ENCODE results near the gene ZNF431. TPM values are rescaled to one million over a fixed set of nuclear protein-coding genes. Genes with fewer than 3 reads are reported as not detected.

ZNF431 gene
- total RNA-seq, 4 donors from 2014 or later: 22.7 to 29.6 (median 24.2) TPM

- H3K27ac ChIP-seq: no peak overlapping the region
- no peaks in the 10 kb centered on the region for H3K9me3 ChIP-seq
- TF ChIP-seq CTCF (IDR thresholded peaks at IDR 0.05): no peak
- no peak for TF ChIP-seq POLR2A (IDR thresholded peaks at IDR 0.05)
- H3K36me3 ChIP-seq: no peaks in the 10 kb centered on the region
- intact Hi-C loops (cut with DNase I): no loop called here
- no peak for DNase-seq
- H3K4me1 ChIP-seq: peaks cover 27 to 28% of the 10 kb centered on the region in 2 donors
- H3K4me3 ChIP-seq (replicated peaks in 1 of 3): no peak overlapping the region
- no peaks in the 10 kb centered on the region for H3K27me3 ChIP-seq
Observed at GRCh38 chr19:21126078-21126477, 15.8 kb upstream of the ZNF431 start.

- WGBS, 2 donors: 43 to 45% methylated on average over 2 of the region's 2 CpGs
- intact Hi-C loops (cut with DNase I): no loop called here
- peaks cover 31 to 36% of the 10 kb centered on the region in 2 donors for H3K4me1 ChIP-seq
- no peaks in the 10 kb centered on the region for H3K27me3 ChIP-seq
- TF ChIP-seq POLR2A (IDR thresholded peaks at IDR 0.05) (no peak), CTCF (IDR thresholded peaks at IDR 0.05) (no peak)
- no peak for DNase-seq
- H3K36me3 ChIP-seq: no peaks in the 10 kb centered on the region
- no peaks in the 10 kb centered on the region for H3K9me3 ChIP-seq
- no peak overlapping the region for H3K27ac ChIP-seq
- H3K4me3 ChIP-seq (replicated peaks in 1 of 3): no peak overlapping the region
Observed at GRCh38 chr19:21127001-21127400, 14.8 kb upstream of the ZNF431 start.

- Histone ChIP-seq H3K36me3 (no peaks in the 10 kb centered on the region), H3K9me3 (no peaks in the 10 kb centered on the region), H3K4me3 (replicated peaks in 1 of 3) (no peak overlapping the region), H3K4me1 (peaks cover 31 to 36% of the 10 kb centered on the region in 2 donors), H3K27ac (peak overlapping the region; percentile 88 to 96 (median 91)), H3K27me3 (no peaks in the 10 kb centered on the region)
- no peak for TF ChIP-seq CTCF (IDR thresholded peaks at IDR 0.05)
- no peak for TF ChIP-seq POLR2A (IDR thresholded peaks at IDR 0.05)
- 60 to 69% methylated on average over 4 of the region's 4 CpGs for WGBS, 2 donors
- intact Hi-C loops (cut with DNase I): no loop called here
- DNase-seq: no peak
Observed at GRCh38 chr19:21127898-21128297, 13.9 kb upstream of the ZNF431 start.

GRCh38 chr19:21128901-21129698 lies 12.7 kb upstream of the ZNF431 start:
- Histone ChIP-seq H3K4me3 (replicated peaks in 1 of 3) (no peak overlapping the region), H3K4me1 (peaks cover 38 to 43% of the 10 kb centered on the region in 2 donors), H3K9me3 (no peaks in the 10 kb centered on the region), H3K36me3 (no peaks in the 10 kb centered on the region), H3K27ac (peak overlapping the region; percentile 88 to 96 (median 91)), H3K27me3 (no peaks in the 10 kb centered on the region)
- 57 to 60% methylated on average over 6 of the region's 6 CpGs for WGBS, 2 donors
- no peak for TF ChIP-seq POLR2A (IDR thresholded peaks at IDR 0.05)
- intact Hi-C loops (cut with DNase I): no loop called here
- DNase-seq: peak; percentile 5 to 12

- intact Hi-C loops (cut with DNase I): no loop called here
- Histone ChIP-seq H3K36me3 (no peaks in the 10 kb centered on the region), H3K9me3 (no peaks in the 10 kb centered on the region), H3K27ac (peak overlapping the region; percentile 88 to 96 (median 91)), H3K27me3 (no peaks in the 10 kb centered on the region), H3K4me1 (peaks cover 38 to 43% of the 10 kb centered on the region in 2 donors), H3K4me3 (replicated peaks in 1 of 3) (no peak overlapping the region)
- peak; percentile 50 to 55 for DNase-seq
- 24 to 48% methylated on average over 3 of the region's 3 CpGs for WGBS, 2 donors
- TF ChIP-seq CTCF (IDR thresholded peaks at IDR 0.05) (no peak), POLR2A (IDR thresholded peaks at IDR 0.05) (no peak)
Observed at GRCh38 chr19:21130097-21130775, 11.6 kb upstream of the ZNF431 start.
